K562 (cell line): ENCODE results near the gene POLG. TPM values are rescaled to one million over a fixed set of nuclear protein-coding genes. Genes with fewer than 3 reads are reported as not detected.

Experiments
- ATAC-seq: fragments of 200-7000 bp; cut with Tn5 transposase; 3 replicates; pipeline ENCODE4 v1.9.1; 2020; ENCODE audit warnings: moderate library complexity
- BruUV-seq: library from RNA; stranded (reverse); fragments of 400-500 nt; replicated peaks from 2 replicates; lab custom pipeline; 2021; lab: Mats Ljungman, UMichigan
- CTCF ChIA-PET: fragments of 300-600 bp; formaldehyde crosslinking; extraction: SDS; loops from one replicate; lab custom pipeline; 2021; ENCODE audit warnings: low intra/inter-chr PET ratio; lab: Yijun Ruan, JAX
- POLR2A ChIA-PET: fragments of 300-600, 350-650 bp; sonication (Branson Sonifier 250); formaldehyde crosslinking; extraction: SDS; loops from one replicate; lab custom pipeline; 2021; ENCODE audit warnings: antibody characterized with exemption, inconsistent platforms; lab: Yijun Ruan, JAX
- DNase-seq, 4 experiments: peaks; one replicate each; pipeline versions ENCODE4 v3.0.0 to v3.0.0-alpha.2; 2011 to 2018; ENCODE audit warnings: low spot score in 3 of 4, mixed read lengths in 3 of 4; ENCODE audit errors: extremely low read depth in 1 of 4
- FAIRE-seq: peaks from 2 replicates; lab custom pipeline; 2011; peaks lifted over from hg19 to GRCh38; lab: Jason Lieb, UNC
- H2AFZ ChIP-seq: 2 replicates; pipeline ENCODE4 v1.6.0; 2011; ENCODE audit warnings: low read depth, low read length, control low read depth, inconsistent platforms
- H3K27ac ChIP-seq: fragments of 200-600 bp; 3 replicates; pipeline ENCODE4 v1.8.0; 2011; ENCODE audit warnings: low read depth, mild to moderate bottlenecking, control low read depth, inconsistent platforms, low read length, moderate library complexity, mixed read lengths; ENCODE audit errors: extremely low read depth
- H3K27me3 ChIP-seq, 2 experiments: fragments of 300-600 bp in 1 of 2; 2 replicates in 1 of 2; 3 replicates in 1 of 2; pipeline versions ENCODE4 v1.6.0 to v1.8.0; 2011; ENCODE audit warnings: inconsistent platforms in 2 of 2, low read length in 2 of 2, mild to moderate bottlenecking in 1 of 2, mixed read lengths in 1 of 2, moderate library complexity in 1 of 2; ENCODE audit not compliant: control insufficient read depth in 2 of 2, insufficient read depth in 2 of 2
- H3K36me3 ChIP-seq: fragments of 300-600 bp; 3 replicates; pipeline ENCODE4 v1.8.0; 2011; ENCODE audit warnings: mild to moderate bottlenecking, low read length, inconsistent platforms; ENCODE audit not compliant: control insufficient read depth, insufficient read depth
- H3K4me1 ChIP-seq, 2 experiments: fragments of 200-600 bp in 1 of 2; replicated peaks in 1 of 2; 2 replicates in 1 of 2; 3 replicates in 1 of 2; pipeline versions ENCODE4 v1.5.1 to v1.8.0; 2011; ENCODE audit warnings: inconsistent platforms in 2 of 2, low read length in 2 of 2, mild to moderate bottlenecking in 1 of 2, mixed read lengths in 1 of 2, moderate library complexity in 1 of 2; ENCODE audit not compliant: control insufficient read depth in 2 of 2, insufficient read depth in 2 of 2
- H3K4me2 ChIP-seq: 2 replicates; pipeline ENCODE4 v1.6.1; 2011; ENCODE audit warnings: low read length, control low read depth, inconsistent platforms, mixed read lengths; ENCODE audit not compliant: insufficient read depth
- H3K4me3 ChIP-seq: fragments of 200-600 bp; sonication (generic), shearing (Covaris generic); 2 replicates; pipeline ENCODE4 v1.5.1; 2016; ENCODE audit warnings: control low read depth, inconsistent platforms
- H3K79me2 ChIP-seq: fragments of 200-600 bp; 3 replicates; pipeline ENCODE4 v1.8.0; 2011; ENCODE audit warnings: low read length, inconsistent platforms; ENCODE audit not compliant: control insufficient read depth, insufficient read depth
- H3K9ac ChIP-seq, 2 experiments: 2 replicates each; pipeline versions ENCODE4 v1.6.0 to v1.6.1; 2011; ENCODE audit warnings: low read depth in 2 of 2, low read length in 2 of 2, control low read depth in 1 of 2, inconsistent platforms in 1 of 2, mild to moderate bottlenecking in 1 of 2, mixed read lengths in 1 of 2; ENCODE audit not compliant: insufficient read depth in 1 of 2
- H3K9me1 ChIP-seq: one replicate; pipeline ENCODE4 v1.6.0; 2011; ENCODE audit warnings: inconsistent platforms, mild to moderate bottlenecking, low read length, moderate library complexity; ENCODE audit not compliant: control insufficient read depth, insufficient read depth
- H3K9me3 ChIP-seq: replicated peaks from 2 replicates; pipeline ENCODE4 v1.5.1; 2011; ENCODE audit warnings: low read depth, low read length, inconsistent platforms; ENCODE audit not compliant: control insufficient read depth, insufficient read depth
- H4K20me1 ChIP-seq: replicated peaks from 2 replicates; pipeline ENCODE4 v1.6.1; 2011; ENCODE audit warnings: low read length, inconsistent platforms, mixed read lengths; ENCODE audit not compliant: control insufficient read depth, insufficient read depth
- FIP1L1 ChIP-seq: fragments of 200-400 bp; formaldehyde crosslinking; IDR thresholded peaks from 2 replicates; pipeline ENCODE4 v1.6.1; 2018; ENCODE audit warnings: mild to moderate bottlenecking, low read depth, low read length; ENCODE audit not compliant: poor library complexity, severe bottlenecking
- POLR2G ChIP-seq: fragments of 200-400 bp; formaldehyde crosslinking; IDR thresholded peaks from 2 replicates; pipeline ENCODE4 v1.6.1; 2017; ENCODE audit warnings: low read depth, mild to moderate bottlenecking, antibody characterized with exemption, low read length, moderate library complexity
- RBFOX2 ChIP-seq: fragments of 200-400 bp; formaldehyde crosslinking; IDR thresholded peaks from 2 replicates; pipeline ENCODE4 v1.6.1; 2017; ENCODE audit warnings: low read depth, mild to moderate bottlenecking, low read length, moderate library complexity
- SRSF3 ChIP-seq: fragments of 200-400 bp; formaldehyde crosslinking; IDR thresholded peaks from 2 replicates; pipeline ENCODE4 v1.6.1; 2016; ENCODE audit warnings: mild to moderate bottlenecking, low read length, moderate library complexity; ENCODE audit not compliant: insufficient read depth
- WGBS: fragments of 100-300 bp; shearing (Covaris generic); methylation state at CpG from one replicate; pipeline ENCODE4 v1.1.6; 2016; ENCODE audit warnings: low coverage, mixed read lengths; ENCODE audit not compliant: insufficient coverage; ENCODE audit errors: missing lambda C conversion rate; 5-methylcytosine and 5-hydroxymethylcytosine counted together
- in situ Hi-C: fragments of 300-500 bp; cut with MboI; formaldehyde crosslinking; loops from 4 replicates; pipeline ENCODE4 v1.15.0; 2018; ENCODE audit warnings: inconsistent platforms, mixed read lengths
- intact Hi-C: fragments of 100-400 bp; cut with micrococcal nuclease; formaldehyde crosslinking; loops from 2 replicates; pipeline ENCODE4 v1.14.2; 2022
- polyA plus RNA-seq, 8 experiments: library from polyadenylated mRNA; depleted of rRNA in 4 of 8; stranded (reverse) in 5 of 8; unstranded in 3 of 8; fragments of >200 nt; fragmentation: Nextera tagmentation in 2 of 8; fragmentation: Illumina TruSeq in 1 of 8; extraction: Ambion mirVana in 2 of 8; extraction: Trizol in 1 of 8; gene quantifications; 2 replicates each; pipeline versions ENCODE4 v1.2.1 to v1.2.3, GENCODE V29; 2011 to 2014; ENCODE audit warnings: inconsistent platforms in 1 of 8, missing spikeins in 1 of 8
- total RNA-seq, 7 experiments: library from RNA; depleted of rRNA in 6 of 7; stranded (reverse); fragments of >200 nt in 6 of 7; fragmentation: Illumina TruSeq in 2 of 7; extraction: Trizol in 2 of 7; gene quantifications; 2 replicates each; pipeline versions ENCODE4 v1.2.1 to v1.2.3, GENCODE V29; 2011 to 2021; ENCODE audit warnings: low replicate concordance in 1 of 7

POLG gene
- total and polyA plus RNA-seq, 9 of the 15 experiments (the other 6 are each of a cell fraction or from before 2014, with no cell fraction given), result 15.2 to 83.8 (median 38.6) TPM

GRCh38 chr15:89322822-89323221 is 11.8 kb downstream of the POLG start:
- BruUV-seq, result no TSS peak
- Histone ChIP-seq H3K27me3 (no peaks in the 10 kb centered on the region), H3K4me1 (peaks cover 0 to 3% of the 10 kb centered on the region in 2 experiments; a peak in 1 of 5 replicates), H4K20me1 (peaks cover 6% of the 10 kb centered on the region; the same call in 1 of the 2 replicates), H3K36me3 (peaks cover 99% of the 10 kb centered on the region), H3K27ac (no peak overlapping the region), H3K4me2 (no peak overlapping the region), H2AFZ (no peak overlapping the region), H3K79me2 (no peaks in the 10 kb centered on the region), H3K4me3 (no peak overlapping the region), H3K9ac (no peak overlapping the region), H3K9me3 (no peaks in the 10 kb centered on the region), H3K9me1 (no peaks in the 10 kb centered on the region)
- TF ChIP-seq FIP1L1 (no peak), RBFOX2 (peak; percentile 33), POLR2G (peak; percentile 53), SRSF3 (no peak)
- intact Hi-C loops (no loop called here), in situ Hi-C loops (no loop called here)
- ATAC-seq (no peak), FAIRE-seq (no peak), DNase-seq (no peak)
- CTCF ChIA-PET, result no interaction called here
- POLR2A ChIA-PET, result interaction anchor here (0.6 to 2.7 kb wide), 3 partner anchors 10 to 80 kb away, joined by 3 to 25 read pairs (median 3); partner anchors contain the start of gene POLG
- 89% methylated on average over 15 of the region's 15 CpGs for WGBS
